Hippocampal formation (tissue), 2 donors: ENCODE data around the gene BICD1.
"Not testable (repeated sequence)": the region's sequence is repeated elsewhere in the genome, so short reads cannot be mapped to it uniquely, and the experiment has no call there.

Source experiments
- DNase-seq, 2 donors: peaks; one replicate each; lab custom pipeline; 2025; lab: John Stamatoyannopoulos, UW

Gene BICD1

GRCh38 chr12:32248441-32249140 lies 141.9 kb downstream of the BICD1 start:
- no peak for DNase-seq

- no peak for DNase-seq
Measured at GRCh38 chr12:32249777-32250176, 143.1 kb downstream of the BICD1 start.

- DNase-seq: no peak
Measured at GRCh38 chr12:32252199-32253073, 145.8 kb downstream of the BICD1 start.

GRCh38 chr12:32253154-32253790 lies 146.6 kb downstream of the BICD1 start:
- no peak for DNase-seq

- DNase-seq: no peak
Measured at GRCh38 chr12:32254260-32254956, 147.8 kb downstream of the BICD1 start.

- no peak for DNase-seq
Measured at GRCh38 chr12:32255588-32255987, 148.9 kb downstream of the BICD1 start.

- DNase-seq: no peak
Measured at GRCh38 chr12:32257695-32258496, 151.2 kb downstream of the BICD1 start.

- no peak for DNase-seq
Measured at GRCh38 chr12:32260696-32261095, 154.0 kb downstream of the BICD1 start.

- DNase-seq: no peak
Measured at GRCh38 chr12:32261638-32262037, 155.0 kb downstream of the BICD1 start.

- no peak for DNase-seq
Measured at GRCh38 chr12:32264961-32265360, 158.3 kb downstream of the BICD1 start.

- no peak for DNase-seq
Measured at GRCh38 chr12:32265456-32265855, 158.8 kb downstream of the BICD1 start.

- no peak for DNase-seq
Measured at GRCh38 chr12:32265951-32266350, 159.3 kb downstream of the BICD1 start.

GRCh38 chr12:32266756-32267155 lies 160.1 kb downstream of the BICD1 start:
- DNase-seq: no peak

- DNase-seq: peak; percentile 24 to 61
Measured at GRCh38 chr12:32270818-32271710, 164.4 kb downstream of the BICD1 start.

GRCh38 chr12:32272465-32272864 lies 165.8 kb downstream of the BICD1 start:
- DNase-seq: no peak

- DNase-seq: no peak
Measured at GRCh38 chr12:32273063-32273522, 166.4 kb downstream of the BICD1 start.

- no peak for DNase-seq
Measured at GRCh38 chr12:32273712-32274111, 167.1 kb downstream of the BICD1 start.

- DNase-seq: no peak
Measured at GRCh38 chr12:32274665-32275064, 168.0 kb downstream of the BICD1 start.

GRCh38 chr12:32275520-32275919 lies 168.9 kb downstream of the BICD1 start:
- not testable (repeated sequence) for DNase-seq

GRCh38 chr12:32277774-32278173 lies 171.1 kb downstream of the BICD1 start:
- no peak for DNase-seq
